ENCODE measurements around the gene SERPINA4. TPM values are rescaled to one million over a fixed set of nuclear protein-coding genes. Genes with fewer than 3 reads are reported as not detected.

SERPINA4 gene
- total and polyA plus RNA-seq, 2 of the 13 experiments (the other 11 are each of a cell fraction or from before 2014, with no cell fraction given): 39.1 to 57.8 TPM

GRCh38 chr14:94564381-94564780 is 3.1 kb downstream of the SERPINA4 start (continued):
- TF ChIP-seq SOX6 (IDR thresholded peaks at IDR 0.05) (no peak), SOX6 (CRISPR knock-in tag; IDR thresholded peaks at IDR 0.05) (peak; percentile 43; the same call in 1 of the 2 replicates), ATF1 (CRISPR knock-in tag; IDR thresholded peaks at IDR 0.05) (no peak), ZNF703 (CRISPR knock-in tag; IDR thresholded peaks at IDR 0.05; ENCODE audit: borderline replicate concordance) (no peak), GATAD2A (CRISPR knock-in tag; IDR thresholded peaks at IDR 0.05) (0 out of 2 replicates have a peak, but pooled peaks have one; percentile 18), ZNF382 (CRISPR knock-in tag; IDR thresholded peaks at IDR 0.05; ENCODE audit: borderline replicate concordance) (no peak), CHCHD3 (CRISPR knock-in tag; IDR thresholded peaks at IDR 0.05) (no peak), RARA (CRISPR knock-in tag; IDR thresholded peaks at IDR 0.05) (0 out of 2 replicates have a peak, but pooled peaks have one; percentile 10), FOXK1 (CRISPR knock-in tag; IDR thresholded peaks at IDR 0.05; ENCODE audit: borderline replicate concordance, low read depth) (no peak), NBN (conservative IDR thresholded peaks at IDR 0.05) (no peak), SALL1 (CRISPR knock-in tag; IDR thresholded peaks at IDR 0.05) (no peak; the same call in 1 of the 2 replicates), ZNF251 (CRISPR knock-in tag; IDR thresholded peaks at IDR 0.05) (no peak), TMF1 (CRISPR knock-in tag; IDR thresholded peaks at IDR 0.05; ENCODE audit: low read depth) (no peak), ZNF44 (CRISPR knock-in tag; IDR thresholded peaks at IDR 0.05) (no peak), ZNF749 (CRISPR knock-in tag; IDR thresholded peaks at IDR 0.05; ENCODE audit: borderline replicate concordance) (no peak), ZBTB21 (CRISPR knock-in tag; IDR thresholded peaks at IDR 0.05) (no peak), ZNF570 (CRISPR knock-in tag; IDR thresholded peaks at IDR 0.05; ENCODE audit: borderline replicate concordance) (no peak), SP4 (CRISPR knock-in tag; IDR thresholded peaks at IDR 0.05) (no peak), ZNF563 (CRISPR knock-in tag; IDR thresholded peaks at IDR 0.05) (no peak), ZNF850 (CRISPR knock-in tag; conservative IDR thresholded peaks at IDR 0.05) (no peak), IKZF1 (IDR thresholded peaks at IDR 0.05) (no peak), ZFYVE20 (CRISPR knock-in tag; IDR thresholded peaks at IDR 0.05; ENCODE audit: borderline replicate concordance, low read depth) (no peak)
- TF ChIP-seq, protein P1, sequence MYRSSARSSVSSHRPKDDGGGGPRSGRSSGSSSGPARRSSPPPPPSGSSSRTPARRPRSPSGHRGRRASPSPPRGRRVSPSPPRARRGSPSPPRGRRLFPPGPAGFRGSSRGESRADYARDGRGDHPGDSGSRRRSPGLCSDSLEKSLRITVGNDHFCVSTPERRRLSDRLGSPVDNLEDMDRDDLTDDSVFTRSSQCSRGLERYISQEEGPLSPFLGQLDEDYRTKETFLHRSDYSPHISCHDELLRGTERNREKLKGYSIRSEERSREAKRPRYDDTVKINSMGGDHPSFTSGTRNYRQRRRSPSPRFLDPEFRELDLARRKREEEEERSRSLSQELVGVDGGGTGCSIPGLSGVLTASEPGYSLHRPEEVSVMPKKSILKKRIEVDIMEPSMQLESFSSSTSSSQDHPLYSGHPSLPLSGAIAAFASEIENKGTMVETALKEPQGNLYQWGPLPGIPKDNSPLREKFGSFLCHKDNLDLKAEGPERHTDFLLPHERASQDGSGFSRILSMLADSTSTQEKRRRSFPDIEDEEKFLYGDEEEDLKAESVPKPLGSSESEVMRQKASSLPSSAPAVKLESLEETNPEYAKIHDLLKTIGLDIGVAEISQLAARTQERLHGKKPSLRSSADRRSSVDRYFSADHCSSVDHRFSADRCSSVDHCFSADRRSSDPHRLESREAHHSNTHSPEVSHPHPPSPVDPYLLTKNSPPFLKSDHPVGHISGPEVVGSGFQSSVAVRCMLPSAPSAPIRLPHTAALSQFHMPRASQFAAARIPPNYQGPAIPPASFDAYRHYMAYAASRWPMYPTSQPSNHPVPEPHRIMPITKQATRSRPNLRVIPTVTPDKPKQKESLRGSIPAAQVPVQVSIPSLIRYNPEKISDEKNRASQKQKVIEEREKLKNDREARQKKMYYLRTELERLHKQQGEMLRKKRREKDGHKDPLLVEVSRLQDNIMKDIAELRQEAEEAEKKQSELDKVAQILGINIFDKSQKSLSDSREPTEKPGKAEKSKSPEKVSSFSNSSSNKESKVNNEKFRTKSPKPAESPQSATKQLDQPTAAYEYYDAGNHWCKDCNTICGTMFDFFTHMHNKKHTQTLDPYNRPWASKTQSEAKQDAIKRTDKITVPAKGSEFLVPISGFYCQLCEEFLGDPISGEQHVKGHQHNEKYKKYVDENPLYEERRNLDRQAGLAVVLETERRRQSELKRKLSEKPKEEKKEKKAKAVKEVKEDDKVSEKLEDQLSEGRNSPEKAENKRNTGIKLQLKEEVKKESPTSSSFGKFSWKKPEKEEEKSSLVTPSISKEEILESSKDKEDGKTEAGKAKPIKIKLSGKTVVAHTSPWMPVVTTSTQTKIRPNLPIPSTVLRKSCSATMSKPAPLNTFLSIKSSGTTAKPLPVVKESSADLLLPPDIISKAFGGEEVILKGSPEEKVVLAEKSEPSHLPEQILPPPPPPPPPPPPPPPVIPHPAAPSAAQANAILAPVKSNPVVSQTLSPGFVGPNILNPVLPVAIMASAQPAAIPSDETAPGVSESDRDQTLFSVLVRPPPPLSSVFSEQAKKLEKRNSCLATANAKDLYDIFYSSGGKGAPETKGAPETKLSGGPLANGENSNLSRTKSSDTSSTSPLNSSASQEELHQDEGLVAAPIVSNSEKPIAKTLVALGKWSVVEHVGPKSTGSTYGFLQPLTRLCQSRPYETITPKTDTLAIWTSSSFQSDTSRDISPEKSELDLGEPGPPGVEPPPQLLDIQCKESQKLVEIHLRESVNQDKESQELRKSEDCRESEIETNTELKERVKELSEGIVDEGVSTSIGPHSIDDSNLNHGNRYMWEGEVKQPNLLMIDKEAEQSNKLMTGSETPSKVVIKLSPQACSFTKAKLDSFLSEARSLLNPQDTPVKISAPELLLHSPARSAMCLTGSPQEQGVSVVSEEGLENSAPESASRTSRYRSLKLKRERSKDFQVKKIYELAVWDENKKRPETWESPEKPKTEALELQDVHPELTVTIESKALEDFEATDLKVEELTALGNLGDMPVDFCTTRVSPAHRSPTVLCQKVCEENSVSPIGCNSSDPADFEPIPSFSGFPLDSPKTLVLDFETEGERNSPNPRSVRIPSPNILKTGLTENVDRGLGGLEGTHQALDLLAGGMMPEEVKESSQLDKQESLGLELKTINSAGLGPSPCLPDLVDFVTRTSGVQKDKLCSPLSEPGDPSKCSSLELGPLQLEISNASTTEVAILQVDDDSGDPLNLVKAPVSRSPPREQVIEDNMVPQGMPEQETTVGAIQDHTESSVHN (CRISPR knock-in tag; IDR thresholded peaks at IDR 0.05): no peak
- TF ChIP-seq, protein P2, sequence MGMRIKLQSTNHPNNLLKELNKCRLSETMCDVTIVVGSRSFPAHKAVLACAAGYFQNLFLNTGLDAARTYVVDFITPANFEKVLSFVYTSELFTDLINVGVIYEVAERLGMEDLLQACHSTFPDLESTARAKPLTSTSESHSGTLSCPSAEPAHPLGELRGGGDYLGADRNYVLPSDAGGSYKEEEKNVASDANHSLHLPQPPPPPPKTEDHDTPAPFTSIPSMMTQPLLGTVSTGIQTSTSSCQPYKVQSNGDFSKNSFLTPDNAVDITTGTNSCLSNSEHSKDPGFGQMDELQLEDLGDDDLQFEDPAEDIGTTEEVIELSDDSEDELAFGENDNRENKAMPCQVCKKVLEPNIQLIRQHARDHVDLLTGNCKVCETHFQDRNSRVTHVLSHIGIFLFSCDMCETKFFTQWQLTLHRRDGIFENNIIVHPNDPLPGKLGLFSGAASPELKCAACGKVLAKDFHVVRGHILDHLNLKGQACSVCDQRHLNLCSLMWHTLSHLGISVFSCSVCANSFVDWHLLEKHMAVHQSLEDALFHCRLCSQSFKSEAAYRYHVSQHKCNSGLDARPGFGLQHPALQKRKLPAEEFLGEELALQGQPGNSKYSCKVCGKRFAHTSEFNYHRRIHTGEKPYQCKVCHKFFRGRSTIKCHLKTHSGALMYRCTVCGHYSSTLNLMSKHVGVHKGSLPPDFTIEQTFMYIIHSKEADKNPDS (CRISPR knock-in tag; IDR thresholded peaks at IDR 0.05): no peak

Measured in HepG2 (cell line).